Testis (tissue), 2 donors: ENCODE data around the gene SERINC4.

Experiments
- POLR2A ChIP-seq: fragments of 450-650 bp; IDR thresholded peaks from one replicate; pipeline ENCODE4 v1.6.1; 2017; ENCODE audit warnings: antibody characterized with exemption, mild to moderate bottlenecking, moderate library complexity
- TF ChIP-seq, protein P1 (sequence below), 3 experiments: fragments of 450-650 bp in 2 of 3; fragments of 200-600 bp in 1 of 3; sonication (generic) in 1 of 3; IDR thresholded peaks; one replicate each; pipeline ENCODE4 v1.5.1; 2016 to 2019; ENCODE audit warnings: antibody characterized with exemption in 3 of 3, mild to moderate bottlenecking in 2 of 3, moderate library complexity in 1 of 3

DNA sequence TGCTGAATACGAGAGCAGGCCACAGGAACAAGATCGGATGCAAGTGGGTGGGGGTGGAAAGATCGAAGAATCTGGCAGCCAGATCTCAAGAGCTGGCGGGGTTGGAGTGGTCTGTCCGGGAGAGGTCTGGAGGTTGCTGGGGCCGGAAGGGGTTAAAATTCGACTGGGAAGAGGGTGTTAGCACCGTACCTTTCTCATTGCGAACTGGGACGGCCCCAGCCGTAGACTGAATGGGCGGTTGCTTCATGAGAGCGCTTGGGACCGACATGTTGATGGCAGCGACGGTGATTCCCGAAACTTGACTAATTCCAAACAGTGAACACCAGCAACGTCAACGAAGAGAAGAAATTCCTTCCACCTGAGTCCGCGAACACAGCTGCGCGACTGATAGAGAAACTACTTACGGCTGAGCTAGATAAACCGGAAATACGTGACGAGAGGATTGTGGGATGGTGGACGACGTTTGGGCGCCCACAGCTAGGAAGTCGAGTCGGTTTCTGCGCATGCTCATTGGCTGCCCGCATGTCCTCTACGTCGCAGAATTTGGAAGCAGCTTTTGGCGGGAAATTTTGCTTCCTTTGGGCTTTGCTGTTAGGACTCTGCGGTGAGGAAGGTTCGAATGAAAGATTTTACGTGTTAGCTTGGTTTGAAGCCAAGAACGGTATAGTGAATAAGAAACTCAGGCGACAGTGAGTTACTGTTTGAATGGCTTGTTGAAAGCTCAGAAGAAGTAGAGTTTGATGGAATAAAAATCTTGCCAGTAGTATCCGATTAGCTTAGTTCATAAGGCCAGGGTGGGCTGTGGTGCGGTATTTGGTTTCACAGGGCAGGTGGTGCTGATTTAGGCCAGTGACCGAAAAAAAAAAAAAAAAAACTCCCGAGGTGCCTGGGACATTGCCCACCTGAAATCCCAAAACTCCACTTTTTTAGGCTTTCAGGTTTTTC, 24.6 kb upstream of the SERINC4 start, which contains the start of gene MFAP1:
- no peak for TF ChIP-seq POLR2A
- TF ChIP-seq, protein P1, sequence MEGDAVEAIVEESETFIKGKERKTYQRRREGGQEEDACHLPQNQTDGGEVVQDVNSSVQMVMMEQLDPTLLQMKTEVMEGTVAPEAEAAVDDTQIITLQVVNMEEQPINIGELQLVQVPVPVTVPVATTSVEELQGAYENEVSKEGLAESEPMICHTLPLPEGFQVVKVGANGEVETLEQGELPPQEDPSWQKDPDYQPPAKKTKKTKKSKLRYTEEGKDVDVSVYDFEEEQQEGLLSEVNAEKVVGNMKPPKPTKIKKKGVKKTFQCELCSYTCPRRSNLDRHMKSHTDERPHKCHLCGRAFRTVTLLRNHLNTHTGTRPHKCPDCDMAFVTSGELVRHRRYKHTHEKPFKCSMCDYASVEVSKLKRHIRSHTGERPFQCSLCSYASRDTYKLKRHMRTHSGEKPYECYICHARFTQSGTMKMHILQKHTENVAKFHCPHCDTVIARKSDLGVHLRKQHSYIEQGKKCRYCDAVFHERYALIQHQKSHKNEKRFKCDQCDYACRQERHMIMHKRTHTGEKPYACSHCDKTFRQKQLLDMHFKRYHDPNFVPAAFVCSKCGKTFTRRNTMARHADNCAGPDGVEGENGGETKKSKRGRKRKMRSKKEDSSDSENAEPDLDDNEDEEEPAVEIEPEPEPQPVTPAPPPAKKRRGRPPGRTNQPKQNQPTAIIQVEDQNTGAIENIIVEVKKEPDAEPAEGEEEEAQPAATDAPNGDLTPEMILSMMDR (IDR thresholded peaks at IDR 0.05), result no peak
